Medulla oblongata (tissue), 1 donor: ENCODE data around the gene NRXN3.

Experiments
- DNase-seq: peaks from one replicate; pipeline ENCODE4 v3.0.0-alpha.2; 2015; ENCODE audit errors: extremely low spot score

Gene NRXN3

DNA sequence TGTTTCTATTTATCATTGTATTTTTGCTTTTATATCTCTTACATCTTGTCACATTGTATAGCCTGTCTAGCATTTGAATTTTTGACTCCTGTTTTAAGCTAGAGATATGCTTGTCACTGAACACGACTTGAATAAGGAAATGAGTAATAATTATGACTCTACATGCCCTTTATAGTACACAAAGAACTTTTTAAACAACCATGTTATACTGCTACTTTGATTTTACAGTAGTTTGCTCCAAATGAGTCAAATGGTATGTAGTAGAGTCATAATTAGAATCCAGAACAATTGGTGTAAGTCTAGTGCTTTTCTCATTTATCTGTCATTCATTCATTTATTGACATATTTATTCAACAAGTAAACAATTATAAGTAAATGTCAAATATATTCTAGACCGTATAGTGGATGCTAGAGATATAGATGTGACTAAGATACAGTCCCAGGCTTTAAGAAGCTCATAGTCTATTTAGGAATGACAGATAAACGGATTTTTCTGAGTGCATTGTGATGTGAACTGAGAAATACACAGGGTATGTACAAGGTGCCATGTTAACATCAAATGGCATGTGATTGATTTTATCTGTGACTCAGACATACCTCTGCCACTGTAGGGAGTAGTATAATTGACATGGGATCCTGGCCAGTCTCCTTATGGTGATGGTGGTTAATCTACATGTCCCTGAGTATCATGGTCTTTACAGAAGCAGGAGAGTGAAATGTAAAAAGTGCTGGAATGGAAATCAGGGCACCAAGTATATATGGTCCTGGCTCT lies 1241.4 kb downstream of the NRXN3 start:
- DNase-seq: no peak

DNA sequence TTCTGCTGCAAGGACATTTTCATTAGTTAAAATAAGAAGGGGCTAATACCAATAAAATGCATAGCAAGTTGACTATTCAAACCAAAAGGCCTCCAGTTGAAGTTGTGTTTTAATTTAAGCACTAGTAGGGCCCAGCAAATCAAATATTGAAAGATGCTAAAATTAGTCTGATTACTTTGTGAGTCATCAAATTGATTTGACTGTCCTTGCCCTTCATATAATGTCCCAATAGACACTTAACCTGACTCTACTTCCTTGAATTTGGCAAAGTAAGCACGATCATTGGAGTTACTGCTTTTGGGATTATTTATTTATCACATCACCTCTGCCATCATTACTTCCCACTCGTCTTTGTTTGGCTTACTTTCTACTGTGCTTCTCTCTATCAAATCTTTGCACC lies 1242.6 kb downstream of the NRXN3 start:
- no peak for DNase-seq

DNA sequence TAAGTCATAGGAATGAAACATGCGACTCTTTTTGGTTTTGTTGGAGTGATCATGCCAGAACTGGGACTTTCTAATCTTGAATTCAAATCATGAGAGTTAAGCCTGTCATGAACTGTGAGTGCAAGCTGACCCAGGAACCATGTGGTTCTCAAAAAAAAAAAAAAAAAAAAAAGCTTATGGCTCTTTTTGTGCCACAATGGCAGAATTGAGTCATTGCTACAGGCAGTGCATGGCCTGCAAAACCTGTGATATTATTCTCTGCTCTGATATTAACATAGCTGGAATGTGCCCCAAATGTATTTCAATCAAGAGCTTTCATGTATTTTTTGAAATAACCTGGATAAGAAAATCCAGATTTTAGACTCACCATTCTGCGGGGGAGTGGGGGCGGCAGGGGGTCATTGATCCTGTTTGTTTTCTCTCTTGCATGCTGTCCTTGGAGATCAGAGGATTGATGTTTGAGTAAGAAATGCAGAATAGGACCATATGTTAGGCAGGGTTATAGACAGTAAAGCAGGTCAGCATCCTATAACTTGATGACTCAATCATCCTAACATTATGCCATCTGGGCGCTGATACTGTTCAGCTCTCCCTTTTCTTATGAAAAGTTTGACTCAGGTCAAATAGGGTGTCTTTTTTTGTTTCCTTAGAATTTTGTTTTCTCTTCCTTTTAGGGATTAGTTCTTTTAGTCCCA lies 1243.7 kb downstream of the NRXN3 start:
- no peak for DNase-seq

DNA sequence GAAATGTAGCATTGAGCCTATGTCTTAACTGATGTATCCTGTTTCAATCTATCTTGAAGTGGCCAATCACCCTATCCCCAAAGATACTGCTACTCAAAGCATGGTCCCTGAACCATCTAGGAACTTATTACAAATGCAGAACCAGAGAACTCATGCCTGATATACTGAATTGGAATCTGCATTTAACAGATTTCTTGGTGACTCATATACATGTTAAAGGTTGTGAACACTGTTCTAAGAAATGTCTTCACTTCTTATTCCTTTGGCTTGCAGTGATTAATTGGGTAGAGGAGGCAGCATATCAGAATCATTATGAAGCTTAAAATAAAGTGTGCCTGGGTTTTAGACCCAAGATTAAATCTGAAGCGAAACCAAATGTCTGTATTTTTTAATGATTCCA lies 1245.6 kb downstream of the NRXN3 start:
- no peak for DNase-seq

DNA sequence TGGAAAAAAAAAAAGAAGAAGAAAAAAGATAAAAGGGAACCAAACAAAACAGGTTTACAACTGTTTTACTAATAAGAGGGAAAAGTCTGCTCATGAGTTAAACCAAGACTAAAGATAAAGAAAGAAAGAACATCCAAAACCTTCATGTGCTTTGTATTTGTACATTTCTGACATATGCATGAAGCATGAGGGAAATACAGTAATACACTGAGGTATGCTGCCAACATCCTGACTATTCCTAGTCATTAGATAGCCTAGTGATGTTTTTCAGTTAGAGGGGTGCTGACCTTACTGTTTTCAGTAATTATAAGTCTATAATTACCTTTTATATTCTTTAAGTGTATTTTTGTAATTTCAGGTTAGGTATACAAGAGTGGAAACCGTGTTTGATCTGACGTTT lies 1247.8 kb downstream of the NRXN3 start:
- DNase-seq: no peak

DNA sequence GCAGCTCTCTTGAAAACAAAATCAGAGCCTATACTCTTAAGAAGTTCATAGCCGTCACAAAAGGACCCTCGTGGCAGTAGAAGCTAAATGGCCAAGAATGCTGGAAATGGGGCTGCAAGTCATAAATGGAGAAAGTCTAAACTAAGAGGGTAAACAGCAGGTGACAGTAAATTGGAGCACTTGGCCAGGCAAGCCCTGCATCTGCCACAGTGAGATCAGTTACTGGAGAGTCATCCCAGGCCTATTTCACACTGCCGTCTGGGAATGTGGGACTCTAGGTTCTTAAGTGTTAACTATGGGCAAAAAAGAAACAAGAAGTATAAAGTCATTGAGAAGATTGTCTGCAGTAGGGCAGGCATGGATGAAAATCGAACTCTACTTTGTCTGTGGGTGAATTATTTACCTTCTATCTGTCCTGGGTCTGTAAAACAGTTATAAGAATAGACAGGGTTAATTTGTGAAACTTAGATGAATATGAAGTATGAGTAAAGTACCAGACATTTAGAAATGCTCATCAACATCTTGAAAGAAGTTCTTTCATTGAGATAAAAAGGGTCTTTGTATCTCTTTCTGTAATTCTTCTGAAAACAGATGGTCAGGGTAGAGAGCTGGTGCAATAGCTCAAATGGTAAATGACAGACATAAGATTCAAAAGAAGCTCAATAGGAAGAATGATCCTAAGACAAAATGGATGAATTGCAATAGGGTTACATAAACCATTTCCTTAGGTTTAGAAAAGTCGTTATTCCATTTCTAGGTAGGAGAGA lies 1248.7 kb downstream of the NRXN3 start:
- DNase-seq: no peak

DNA sequence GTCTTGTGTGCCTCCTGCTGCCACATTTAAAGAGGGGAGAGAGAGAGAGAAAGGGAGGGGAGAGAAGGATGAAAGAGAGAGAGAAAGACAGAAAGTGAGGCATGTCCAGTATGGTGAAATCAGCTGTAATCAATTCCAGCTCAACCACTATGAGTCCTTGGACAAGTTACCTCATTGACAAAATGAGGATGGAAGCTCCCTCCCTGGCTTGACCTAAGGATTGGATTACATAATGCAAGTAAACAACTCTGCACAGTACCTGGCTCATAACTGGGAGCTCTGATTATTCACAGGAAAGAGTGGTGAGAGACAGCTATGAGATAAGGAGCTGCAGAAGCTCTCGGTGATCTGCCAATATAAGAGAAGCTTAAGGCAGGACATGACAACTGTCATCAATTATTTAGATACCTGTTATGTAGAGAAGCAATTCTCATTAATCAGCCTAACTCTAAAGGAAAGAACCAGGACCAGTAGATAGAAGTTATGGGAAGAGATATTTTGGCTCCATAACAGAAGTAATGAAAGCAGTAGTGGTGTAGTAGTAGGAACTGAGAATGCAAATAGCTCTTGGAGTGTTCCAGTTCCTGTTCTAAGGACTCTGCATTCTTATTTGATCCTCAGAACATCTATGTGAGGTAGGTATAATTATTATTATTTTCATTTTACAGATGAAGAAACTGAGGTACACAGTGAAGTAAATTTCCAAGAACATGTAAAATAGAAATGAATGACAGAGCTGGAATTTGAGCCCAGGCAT lies 1249.6 kb downstream of the NRXN3 start:
- DNase-seq: no peak

DNA sequence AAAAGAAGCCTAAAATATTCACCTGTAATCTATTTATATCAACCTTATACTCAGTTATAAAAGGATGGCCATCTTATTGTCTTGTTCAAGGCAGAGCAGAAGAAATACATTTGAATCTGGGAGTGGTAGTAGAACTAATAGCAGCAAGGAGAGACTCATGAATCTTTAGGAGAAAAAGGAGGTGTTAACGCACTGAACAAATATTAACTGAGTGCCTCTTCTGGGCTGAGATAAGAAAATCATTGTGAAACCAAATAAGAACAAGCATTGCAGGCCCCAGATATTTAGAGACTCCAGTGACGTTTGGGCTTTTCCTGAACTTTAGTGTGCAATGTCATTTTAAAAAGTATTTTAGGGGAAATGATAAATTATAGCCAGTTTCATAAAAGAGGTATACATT lies 1250.6 kb downstream of the NRXN3 start:
- DNase-seq: no peak

DNA sequence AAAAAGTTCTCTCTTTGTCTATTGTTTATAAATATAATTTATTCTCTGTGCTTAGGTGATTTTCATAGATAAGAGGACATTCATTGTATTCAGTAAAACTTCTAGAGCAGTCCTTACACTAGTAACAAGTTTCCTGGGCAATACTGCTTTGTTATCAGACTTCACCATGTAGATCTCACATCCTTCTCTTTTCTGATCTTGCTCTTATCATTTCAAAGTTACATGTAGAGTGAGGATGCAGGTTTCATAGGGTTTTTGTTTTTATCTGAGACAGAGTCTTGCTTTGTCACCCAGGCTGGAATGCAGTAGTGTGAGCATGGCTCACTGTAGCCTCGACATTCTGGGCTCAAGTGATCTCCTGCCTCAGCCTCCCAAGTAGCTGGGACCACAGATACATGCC lies 1251.6 kb downstream of the NRXN3 start:
- no peak for DNase-seq

DNA sequence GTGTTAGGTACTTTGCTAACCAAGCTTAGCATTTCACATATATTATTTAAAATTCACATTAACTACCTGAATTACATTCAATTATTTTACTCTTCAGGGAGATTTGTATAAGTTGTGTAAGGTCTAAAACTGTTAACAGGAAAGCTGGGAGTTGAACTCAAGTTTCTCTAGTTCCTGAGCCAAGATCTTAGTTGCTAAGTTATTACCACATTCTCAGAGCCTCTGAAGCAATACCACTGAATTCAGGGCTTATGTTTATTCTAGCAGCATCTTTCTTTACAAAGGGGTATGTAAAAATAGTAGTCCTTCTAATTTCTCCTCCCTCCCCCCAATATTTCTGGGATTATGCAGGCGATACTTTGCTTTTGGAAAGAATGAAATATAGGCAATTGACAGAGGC lies 1254.3 kb downstream of the NRXN3 start:
- DNase-seq: no peak

DNA sequence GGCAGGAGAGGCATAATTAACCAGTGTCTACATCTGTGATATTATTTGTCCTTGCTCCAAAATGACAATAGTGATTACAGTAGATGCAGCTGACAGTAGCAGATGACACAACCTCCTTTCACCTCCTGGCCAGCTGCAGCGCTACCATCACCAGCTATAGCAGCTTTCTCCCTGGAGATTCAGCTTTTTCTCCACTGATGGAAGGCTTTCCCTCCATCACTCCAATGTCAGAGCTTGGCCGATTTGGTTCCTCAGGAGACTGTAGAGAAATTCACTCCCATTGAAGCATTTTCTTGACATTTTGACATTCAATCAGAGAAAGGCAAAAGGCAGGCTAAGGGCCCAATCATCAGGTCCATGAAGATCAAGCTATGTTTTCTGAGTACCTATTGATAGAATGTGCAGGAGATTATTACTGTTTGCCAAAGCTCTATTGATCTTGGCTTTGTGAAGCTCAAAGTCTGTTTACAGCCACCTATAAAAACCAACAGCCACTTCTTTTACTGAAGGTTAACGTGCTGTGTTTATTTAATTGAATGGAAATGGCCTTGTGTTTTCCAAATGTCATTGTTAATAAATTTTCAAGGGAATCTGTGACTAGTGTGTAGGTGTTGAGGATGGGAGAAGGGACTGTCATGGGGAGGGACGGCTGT lies 1256.1 kb downstream of the NRXN3 start:
- no peak for DNase-seq

DNA sequence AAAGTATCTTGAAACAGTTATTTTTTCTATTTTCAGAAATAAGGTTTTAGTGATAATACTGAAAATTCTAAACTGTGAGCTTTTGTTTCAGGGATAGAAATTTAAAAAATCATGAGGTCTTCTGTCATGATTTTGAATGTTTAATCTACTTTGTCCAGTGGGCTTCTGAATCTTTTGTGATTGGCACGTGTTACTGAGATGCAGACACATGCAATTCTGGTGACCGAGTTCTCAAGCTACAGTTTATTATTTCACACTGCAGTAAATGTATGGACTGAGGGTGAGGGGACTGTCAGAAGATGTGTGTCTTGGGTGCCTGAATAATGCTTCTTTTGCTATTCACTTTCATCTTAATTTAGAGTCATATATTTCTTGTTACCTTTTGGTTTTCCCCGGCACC lies 1262.5 kb downstream of the NRXN3 start:
- DNase-seq: no peak

DNA sequence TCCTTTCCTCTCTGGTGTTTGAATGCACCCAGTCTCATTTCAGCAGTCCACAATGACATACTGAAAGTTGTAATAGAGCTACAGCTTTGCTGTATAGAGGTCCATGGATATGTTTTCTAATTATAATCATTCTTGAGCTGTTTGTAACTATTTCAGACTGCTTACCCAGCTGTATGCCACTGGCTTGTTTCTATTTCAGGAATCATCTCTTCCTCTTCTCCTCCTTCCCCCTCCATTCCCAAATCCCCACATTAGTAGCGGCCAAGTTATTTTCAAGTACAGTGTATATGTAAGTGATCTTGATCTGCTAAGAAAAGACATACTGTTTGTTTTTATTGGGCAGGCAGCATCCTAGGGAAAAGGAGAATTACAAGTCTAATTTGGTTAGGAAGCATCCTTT lies 1266.2 kb downstream of the NRXN3 start:
- DNase-seq: no peak

DNA sequence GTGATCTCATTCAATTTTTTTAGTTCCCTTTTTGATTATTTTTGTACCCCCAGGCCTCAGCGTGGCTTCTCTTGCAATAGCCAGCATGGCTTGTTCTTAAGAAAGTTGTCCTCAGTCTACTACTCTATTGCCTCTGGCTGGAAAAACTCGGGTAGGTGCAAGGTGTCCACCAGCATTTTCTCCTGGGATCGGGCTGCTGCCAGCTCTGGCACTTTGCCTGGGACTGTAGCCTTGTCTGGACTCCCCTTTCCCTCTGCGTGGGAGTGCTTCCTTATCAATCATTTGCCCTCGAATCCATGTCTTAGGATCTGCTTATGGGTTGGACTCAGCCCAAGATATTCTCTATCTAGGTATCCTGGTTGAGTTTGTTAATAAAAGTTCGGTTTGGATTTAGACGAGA lies 1267.8 kb downstream of the NRXN3 start:
- DNase-seq: no peak

DNA sequence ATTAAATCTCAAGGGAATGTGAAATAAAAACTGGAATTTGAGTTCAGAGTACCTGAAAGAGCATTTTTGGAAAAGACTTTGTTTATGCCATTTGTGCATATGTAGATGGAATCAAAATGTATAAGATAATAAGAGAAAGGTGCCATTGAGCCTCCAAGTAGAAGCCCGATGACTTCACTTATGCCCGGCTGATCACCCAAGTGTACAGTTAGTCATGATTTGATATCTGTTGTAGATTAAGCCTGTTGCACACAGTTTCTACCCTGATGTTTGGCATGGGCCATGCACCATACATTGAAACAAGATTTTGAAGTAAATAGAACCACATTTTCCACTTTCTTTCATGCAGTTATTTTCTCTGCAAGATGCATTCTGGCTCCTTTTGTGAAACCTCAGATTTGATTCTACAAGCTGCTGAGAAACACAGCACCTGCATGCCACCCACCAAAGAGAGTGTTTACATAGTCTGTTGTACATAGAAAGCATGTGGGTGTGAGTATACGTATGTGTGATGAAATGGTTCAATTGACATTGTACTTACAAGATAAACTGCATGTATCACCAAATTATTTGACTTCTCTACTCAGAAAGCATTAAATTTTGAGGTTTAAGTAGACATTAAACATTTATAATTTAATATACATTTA lies 1268.6 kb downstream of the NRXN3 start:
- DNase-seq: no peak

DNA sequence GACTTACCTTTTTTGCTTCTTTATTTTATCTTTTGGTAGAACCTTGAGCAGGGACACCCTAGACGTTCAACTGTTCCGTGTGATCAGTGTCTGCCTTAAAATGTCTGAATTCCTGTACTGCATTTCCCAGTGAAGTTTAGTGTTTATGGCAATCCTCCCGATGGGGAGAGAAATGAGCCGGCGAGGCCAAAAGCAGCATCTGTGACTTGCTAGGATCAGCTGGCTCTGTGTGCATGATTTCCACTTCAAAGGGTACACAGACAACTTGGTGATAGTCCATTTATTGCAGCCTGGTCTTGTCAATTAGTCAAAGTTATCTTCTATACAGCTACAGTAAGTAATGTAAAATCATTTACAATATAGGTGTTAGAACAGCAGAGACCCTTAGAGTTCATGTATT lies 1272.6 kb downstream of the NRXN3 start:
- no peak for DNase-seq

DNA sequence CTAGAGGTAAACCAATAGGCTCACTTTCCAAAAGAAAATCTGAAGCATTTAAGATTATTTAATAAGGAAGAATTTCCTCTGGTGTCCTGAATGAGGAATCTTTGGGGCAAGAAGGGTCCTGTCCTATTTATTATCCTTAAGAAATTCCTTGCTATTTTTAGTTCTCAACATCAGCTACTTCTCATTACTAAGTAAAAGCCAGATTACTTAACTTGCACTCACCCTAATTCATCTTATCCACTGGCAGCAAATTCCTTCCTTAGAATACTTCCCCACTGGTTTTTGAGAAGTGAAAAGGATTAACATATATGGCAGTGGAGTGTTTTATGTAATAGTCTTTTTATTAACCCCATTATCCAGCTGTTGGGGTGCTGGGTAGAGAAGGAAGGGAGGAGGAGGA lies 1273.4 kb downstream of the NRXN3 start:
- no peak for DNase-seq

DNA sequence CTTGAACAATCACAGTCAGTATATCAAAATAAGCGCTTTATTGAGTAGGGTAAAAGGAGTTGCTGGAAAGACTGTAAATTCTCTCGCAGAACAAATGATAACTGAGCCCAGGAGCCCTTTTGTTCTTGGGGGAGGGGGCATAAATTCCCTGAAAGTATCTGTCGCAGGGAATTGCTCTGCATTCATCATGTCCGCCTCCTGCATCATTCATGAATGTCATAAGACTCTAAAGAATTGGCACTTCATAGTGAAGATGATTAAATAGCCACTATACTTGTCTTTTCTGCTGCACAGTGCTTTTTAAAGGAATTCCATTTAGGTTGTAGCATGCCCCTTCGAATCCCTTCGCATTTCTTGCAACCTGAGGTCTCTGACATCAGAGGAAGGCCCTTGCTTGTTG lies 1278.8 kb downstream of the NRXN3 start:
- no peak for DNase-seq

DNA sequence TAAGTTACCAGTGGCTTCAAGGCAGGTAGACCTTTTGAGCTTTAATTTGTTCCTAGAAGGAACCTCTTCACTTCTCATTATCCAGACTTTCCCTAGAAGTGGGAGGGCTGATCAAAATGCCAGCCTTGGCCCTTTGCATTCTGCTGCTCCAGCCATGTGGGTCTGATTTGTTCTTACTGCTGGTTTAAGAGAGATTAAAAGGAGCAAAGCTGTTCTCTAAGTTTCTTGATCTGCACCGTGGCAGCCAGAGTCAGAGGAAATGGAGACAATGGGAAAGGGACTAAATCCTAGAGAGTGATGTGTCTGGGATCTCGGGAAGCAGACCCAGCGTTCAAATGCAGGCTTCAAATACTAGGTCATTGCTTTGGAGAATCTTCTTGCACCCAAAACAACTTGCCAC lies 1281.4 kb downstream of the NRXN3 start:
- DNase-seq: no peak

DNA sequence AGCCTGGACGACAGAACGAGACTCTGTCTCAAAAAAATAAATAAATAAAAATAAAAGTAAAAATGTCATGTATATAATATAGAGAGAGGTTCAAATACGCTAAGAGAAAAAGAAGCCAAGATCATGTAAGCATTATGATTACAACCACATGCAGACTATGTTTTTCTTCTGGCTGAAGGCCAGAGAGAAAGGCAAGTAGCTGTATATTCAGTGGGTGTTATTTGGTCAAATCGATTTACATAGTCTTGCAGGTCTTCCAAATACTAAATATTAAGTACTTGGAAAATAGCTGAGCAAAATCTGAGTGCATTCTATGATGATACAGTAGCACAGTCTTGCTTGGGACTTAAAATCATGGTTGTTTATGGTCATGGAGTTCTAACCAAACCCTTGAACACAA lies 1283.1 kb downstream of the NRXN3 start:
- DNase-seq: no peak

DNA sequence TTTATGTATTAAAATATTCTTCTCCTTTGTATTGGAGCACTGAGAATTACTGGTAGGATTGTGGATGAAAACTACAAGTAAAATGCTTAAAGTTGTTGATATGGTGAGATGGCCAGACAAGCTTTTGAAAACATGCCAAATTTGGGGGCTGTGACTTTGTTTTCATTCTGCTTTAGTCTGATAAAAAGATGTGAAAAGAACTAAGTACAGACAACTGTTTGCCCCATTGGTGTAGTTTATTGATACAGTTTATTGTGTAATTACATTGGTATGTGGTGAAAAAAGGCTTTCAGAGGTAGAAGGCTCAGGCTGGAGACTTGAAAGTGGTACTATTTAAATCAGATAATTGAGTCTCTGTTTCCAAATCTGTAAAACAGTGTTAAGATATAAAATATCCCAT lies 1294.3 kb downstream of the NRXN3 start:
- no peak for DNase-seq
